Body of pancreas (tissue), 4 donors: Measurements from ENCODE around the gene NMNAT3.

Experiments
- POLR2A ChIP-seq, 3 donors: fragments of 450-650 bp; IDR thresholded peaks; one replicate each; pipeline ENCODE4 v1.6.1; 2016; ENCODE audit warnings: antibody characterized with exemption in 3 of 3, mild to moderate bottlenecking in 2 of 3
- TF ChIP-seq, protein P1 (sequence below), 7 experiments: fragments of 450-650 bp in 4 of 7; fragments of 200-600 bp in 3 of 7; sonication (generic) in 3 of 7; IDR thresholded peaks; one replicate each; pipeline ENCODE4 v1.5.1; 2016 to 2019; ENCODE audit warnings: antibody characterized with exemption in 7 of 7

DNA sequence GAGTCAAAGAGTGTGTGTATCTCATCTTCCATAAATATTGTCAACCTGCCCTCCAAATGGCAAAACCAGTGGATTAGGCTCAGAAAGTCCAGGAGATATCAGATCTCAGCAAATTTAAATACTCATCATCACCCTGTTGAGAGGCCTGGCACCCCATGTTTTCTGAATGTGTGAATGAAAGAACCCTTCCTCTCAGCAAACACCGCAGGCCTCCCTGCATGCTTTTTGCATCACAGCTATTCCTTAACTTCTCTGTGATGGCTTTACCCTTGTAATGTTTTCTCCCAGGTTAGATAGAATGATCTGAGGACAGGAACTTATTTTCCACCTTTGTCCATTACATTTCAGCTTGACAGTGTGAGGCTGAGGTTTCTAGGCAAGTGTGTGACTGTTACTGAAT, 43.6 kb upstream of the NMNAT3 start:
- TF ChIP-seq, protein P1, sequence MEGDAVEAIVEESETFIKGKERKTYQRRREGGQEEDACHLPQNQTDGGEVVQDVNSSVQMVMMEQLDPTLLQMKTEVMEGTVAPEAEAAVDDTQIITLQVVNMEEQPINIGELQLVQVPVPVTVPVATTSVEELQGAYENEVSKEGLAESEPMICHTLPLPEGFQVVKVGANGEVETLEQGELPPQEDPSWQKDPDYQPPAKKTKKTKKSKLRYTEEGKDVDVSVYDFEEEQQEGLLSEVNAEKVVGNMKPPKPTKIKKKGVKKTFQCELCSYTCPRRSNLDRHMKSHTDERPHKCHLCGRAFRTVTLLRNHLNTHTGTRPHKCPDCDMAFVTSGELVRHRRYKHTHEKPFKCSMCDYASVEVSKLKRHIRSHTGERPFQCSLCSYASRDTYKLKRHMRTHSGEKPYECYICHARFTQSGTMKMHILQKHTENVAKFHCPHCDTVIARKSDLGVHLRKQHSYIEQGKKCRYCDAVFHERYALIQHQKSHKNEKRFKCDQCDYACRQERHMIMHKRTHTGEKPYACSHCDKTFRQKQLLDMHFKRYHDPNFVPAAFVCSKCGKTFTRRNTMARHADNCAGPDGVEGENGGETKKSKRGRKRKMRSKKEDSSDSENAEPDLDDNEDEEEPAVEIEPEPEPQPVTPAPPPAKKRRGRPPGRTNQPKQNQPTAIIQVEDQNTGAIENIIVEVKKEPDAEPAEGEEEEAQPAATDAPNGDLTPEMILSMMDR (IDR thresholded peaks at IDR 0.05) = no peak
- TF ChIP-seq POLR2A (IDR thresholded peaks at IDR 0.05) = no peak
